HL-60 (cell line): ENCODE measurements around the gene TMUB1.

Experiments used
- DNase-seq, 2 experiments: peaks; one replicate each; pipeline ENCODE4 v3.0.0-alpha.2; 2010 to 2020; ENCODE audit warnings: low read depth in 1 of 2, low spot score in 1 of 2
- H3K27ac ChIP-seq: fragments of 250-450 bp; sonication (Bioruptor Pico); replicated peaks from 2 replicates; pipeline ENCODE4 v1.5.1; 2020; ENCODE audit warnings: mild to moderate bottlenecking, moderate library complexity
- H3K27me3 ChIP-seq: fragments of 250-450 bp; sonication (Bioruptor Pico); 2 replicates; pipeline ENCODE4 v1.5.1; 2021; ENCODE audit warnings: mild to moderate bottlenecking, moderate library complexity; ENCODE audit not compliant: insufficient read depth, poor library complexity, severe bottlenecking
- H3K4me3 ChIP-seq: replicated peaks from 2 replicates; pipeline ENCODE4 v1.5.1; 2011; ENCODE audit warnings: mild to moderate bottlenecking, control low read depth, low read length; ENCODE audit not compliant: insufficient read depth
- CTCF ChIP-seq: IDR thresholded peaks from one replicate; pipeline ENCODE4 v1.5.1; 2011; ENCODE audit warnings: low read length, control low read depth, inconsistent platforms; ENCODE audit not compliant: insufficient read depth
- GABPA ChIP-seq: IDR thresholded peaks from 2 replicates; pipeline ENCODE4 v1.6.1; 2012; ENCODE audit warnings: low read depth
- POLR2AphosphoS5 ChIP-seq: IDR thresholded peaks from 2 replicates; pipeline ENCODE4 v1.6.1; 2012; ENCODE audit warnings: low read depth
- REST ChIP-seq: IDR thresholded peaks from 2 replicates; pipeline ENCODE4 v1.6.1; 2012; ENCODE audit warnings: low read depth; ENCODE audit not compliant: insufficient replicate concordance
- SPI1 ChIP-seq: IDR thresholded peaks from 2 replicates; pipeline ENCODE4 v1.6.1; 2012; ENCODE audit warnings: low read depth, mild to moderate bottlenecking, borderline replicate concordance

TMUB1 gene

GRCh38 chr7:151101621-151102396, 18.5 kb upstream of the TMUB1 start:
- no peaks in the 10 kb centered on the region for H3K27me3 ChIP-seq
- TF ChIP-seq SPI1: no peak
- TF ChIP-seq POLR2AphosphoS5: no peak
- TF ChIP-seq GABPA: no peak
- no peak for TF ChIP-seq CTCF
- no peak for TF ChIP-seq REST
- no peak overlapping the region for H3K27ac ChIP-seq

GRCh38 chr7:151100921-151101320, 17.6 kb upstream of the TMUB1 start:
- DNase-seq: no peak
- no peak overlapping the region for H3K4me3 ChIP-seq
- H3K27me3 ChIP-seq: no peaks in the 10 kb centered on the region
- H3K27ac ChIP-seq: no peak overlapping the region
- no peak for TF ChIP-seq CTCF
- no peak for TF ChIP-seq POLR2AphosphoS5
- TF ChIP-seq SPI1: no peak
- TF ChIP-seq REST: no peak
- TF ChIP-seq GABPA: no peak

More at GRCh38 chr7:151101621-151102396, 18.5 kb upstream of the TMUB1 start:
- no peak overlapping the region for H3K4me3 ChIP-seq
- no peak for DNase-seq

GRCh38 chr7:151099486-151100211, 16.4 kb upstream of the TMUB1 start:
- TF ChIP-seq REST (no peak), GABPA (no peak), SPI1 (no peak), POLR2AphosphoS5 (no peak), CTCF (no peak)
- Histone ChIP-seq H3K4me3 (no peak overlapping the region), H3K27ac (no peak overlapping the region), H3K27me3 (no peaks in the 10 kb centered on the region)
- DNase-seq: no peak
